Measurements from ENCODE around the gene PKNOX2. TPM values are rescaled to one million over a fixed set of nuclear protein-coding genes. Genes with fewer than 3 reads are reported as not detected.

The PKNOX2 gene
- total RNA-seq, 4 donors from 2014 or later = 1.5 to 8.2 (median 3.6) TPM

DNA sequence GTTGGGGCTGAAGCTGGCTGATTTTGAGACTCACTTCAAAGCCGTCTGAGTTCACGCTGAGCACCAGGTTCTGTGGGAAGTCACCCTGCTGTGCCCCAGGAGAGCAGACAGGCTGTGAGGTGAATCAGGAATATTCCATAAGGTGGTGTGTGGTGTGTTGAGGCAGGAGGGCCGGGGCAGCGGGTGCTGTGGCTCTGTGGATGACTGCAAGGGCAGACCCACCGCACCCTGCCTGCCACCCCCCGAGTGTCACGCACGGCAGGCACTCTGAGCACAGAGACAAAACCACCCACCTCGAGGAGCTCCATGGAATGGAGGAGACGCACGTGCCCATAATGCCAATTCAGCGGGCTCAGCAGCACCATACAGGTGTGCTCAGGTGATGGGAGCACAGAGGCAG, 147.8 kb downstream of the PKNOX2 start:
- H3K27me3 ChIP-seq = no peaks in the 10 kb centered on the region
- WGBS = 94% methylated on average over 11 of the region's 12 CpGs
- no peaks in the 10 kb centered on the region for H3K4me1 ChIP-seq
- no peak overlapping the region for H3K4me3 ChIP-seq
- no peaks in the 10 kb centered on the region for H3K36me3 ChIP-seq
- no peak for DNase-seq (ENCODE audit: low spot score in 2 of 2)
- H3K9me3 ChIP-seq = no peaks in the 10 kb centered on the region
- TF ChIP-seq, protein P1, sequence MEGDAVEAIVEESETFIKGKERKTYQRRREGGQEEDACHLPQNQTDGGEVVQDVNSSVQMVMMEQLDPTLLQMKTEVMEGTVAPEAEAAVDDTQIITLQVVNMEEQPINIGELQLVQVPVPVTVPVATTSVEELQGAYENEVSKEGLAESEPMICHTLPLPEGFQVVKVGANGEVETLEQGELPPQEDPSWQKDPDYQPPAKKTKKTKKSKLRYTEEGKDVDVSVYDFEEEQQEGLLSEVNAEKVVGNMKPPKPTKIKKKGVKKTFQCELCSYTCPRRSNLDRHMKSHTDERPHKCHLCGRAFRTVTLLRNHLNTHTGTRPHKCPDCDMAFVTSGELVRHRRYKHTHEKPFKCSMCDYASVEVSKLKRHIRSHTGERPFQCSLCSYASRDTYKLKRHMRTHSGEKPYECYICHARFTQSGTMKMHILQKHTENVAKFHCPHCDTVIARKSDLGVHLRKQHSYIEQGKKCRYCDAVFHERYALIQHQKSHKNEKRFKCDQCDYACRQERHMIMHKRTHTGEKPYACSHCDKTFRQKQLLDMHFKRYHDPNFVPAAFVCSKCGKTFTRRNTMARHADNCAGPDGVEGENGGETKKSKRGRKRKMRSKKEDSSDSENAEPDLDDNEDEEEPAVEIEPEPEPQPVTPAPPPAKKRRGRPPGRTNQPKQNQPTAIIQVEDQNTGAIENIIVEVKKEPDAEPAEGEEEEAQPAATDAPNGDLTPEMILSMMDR (IDR thresholded peaks at IDR 0.05) = no peak
- TF ChIP-seq EP300 (IDR thresholded peaks at IDR 0.05) (no peak), POLR2A (IDR thresholded peaks at IDR 0.05) (no peak), POLR2AphosphoS5 (IDR thresholded peaks at IDR 0.05) (no peak)
- H3K27ac ChIP-seq = no peak overlapping the region

DNA sequence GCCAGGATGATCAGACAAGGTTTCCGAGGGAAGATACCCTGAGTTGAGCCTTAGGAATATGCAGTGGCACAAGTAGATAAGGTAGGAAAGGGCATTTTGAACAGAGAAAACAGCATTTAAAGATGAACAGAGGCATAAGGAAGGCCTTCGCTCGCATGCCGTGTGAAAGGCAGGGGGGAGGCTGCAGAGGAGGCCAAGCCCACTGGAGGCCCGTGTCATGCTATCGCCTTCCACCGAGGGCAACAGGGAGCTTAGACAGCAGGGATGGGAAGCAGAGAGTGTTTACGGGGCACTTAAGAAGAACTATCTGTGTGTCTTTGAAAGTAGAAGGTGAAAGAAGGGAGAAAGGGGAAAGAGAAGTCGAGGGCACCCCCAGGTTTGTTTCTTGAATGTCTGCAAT, 148.3 kb downstream of the PKNOX2 start:
- Histone ChIP-seq H3K9me3 (no peaks in the 10 kb centered on the region), H3K4me3 (no peak overlapping the region), H3K36me3 (no peaks in the 10 kb centered on the region), H3K4me1 (no peaks in the 10 kb centered on the region), H3K27ac (no peak overlapping the region), H3K27me3 (no peaks in the 10 kb centered on the region)
- DNase-seq (ENCODE audit: low spot score in 2 of 2) = no peak
- 94% methylated on average over 9 of the region's 9 CpGs for WGBS
- TF ChIP-seq POLR2AphosphoS5 (IDR thresholded peaks at IDR 0.05) (no peak), POLR2A (IDR thresholded peaks at IDR 0.05) (no peak), EP300 (IDR thresholded peaks at IDR 0.05) (no peak)
- TF ChIP-seq, protein P1 (IDR thresholded peaks at IDR 0.05) = no peak

DNA sequence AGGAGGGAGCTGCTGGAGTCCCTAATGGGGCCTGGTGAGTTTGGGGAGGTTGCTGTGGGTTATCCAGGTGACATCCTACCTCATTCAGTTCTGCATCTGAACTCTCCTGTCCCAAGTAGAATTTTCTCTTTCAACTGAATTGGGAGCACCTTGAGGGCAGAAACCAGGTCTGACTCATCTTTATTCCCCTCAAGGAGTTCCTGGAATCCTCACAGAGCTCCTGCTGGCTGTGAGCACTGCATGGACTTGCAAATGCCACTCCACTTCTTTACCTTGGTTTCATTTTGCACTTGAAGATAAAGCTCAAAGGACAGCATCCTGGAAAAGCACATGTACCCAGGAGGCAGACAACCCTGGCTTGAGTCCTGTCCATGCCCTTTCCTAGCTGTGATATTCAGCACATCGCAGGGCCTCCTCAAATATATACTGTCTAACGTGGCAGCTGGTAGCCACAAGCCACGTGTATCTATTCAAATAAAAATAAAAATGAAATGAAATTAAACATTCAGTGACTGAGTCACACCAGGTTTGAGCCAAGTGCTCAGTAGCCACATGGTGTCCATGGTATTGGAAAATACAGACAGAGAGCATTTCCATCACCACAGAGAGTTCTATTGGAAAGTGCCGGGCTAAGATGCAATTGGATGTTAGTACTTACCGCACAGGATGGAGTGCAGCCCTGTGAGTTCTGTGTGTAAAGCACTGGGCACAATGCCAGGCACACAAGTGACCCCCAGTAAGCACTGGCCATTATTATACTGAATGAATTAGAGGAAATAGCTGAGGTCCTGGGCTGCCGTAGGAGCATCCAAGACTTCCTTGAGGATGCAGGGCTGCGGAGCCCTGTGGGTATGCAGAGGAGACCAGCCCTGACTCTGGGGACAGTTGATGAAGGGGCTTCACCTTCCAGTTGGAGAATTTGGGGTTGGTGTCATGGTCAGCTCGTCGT, 149.0 kb downstream of the PKNOX2 start:
- Histone ChIP-seq H3K36me3 (no peaks in the 10 kb centered on the region), H3K4me1 (no peaks in the 10 kb centered on the region), H3K27me3 (no peaks in the 10 kb centered on the region), H3K4me3 (no peak overlapping the region), H3K27ac (no peak overlapping the region), H3K9me3 (no peaks in the 10 kb centered on the region)
- no peak for TF ChIP-seq POLR2A (IDR thresholded peaks at IDR 0.05)
- TF ChIP-seq, protein P1 (IDR thresholded peaks at IDR 0.05) = no peak
- no peak for TF ChIP-seq EP300 (IDR thresholded peaks at IDR 0.05)
- no peak for TF ChIP-seq POLR2AphosphoS5 (IDR thresholded peaks at IDR 0.05)
- WGBS = 66% methylated on average over 8 of the region's 9 CpGs
- DNase-seq (ENCODE audit: low spot score in 2 of 2) = no peak

DNA sequence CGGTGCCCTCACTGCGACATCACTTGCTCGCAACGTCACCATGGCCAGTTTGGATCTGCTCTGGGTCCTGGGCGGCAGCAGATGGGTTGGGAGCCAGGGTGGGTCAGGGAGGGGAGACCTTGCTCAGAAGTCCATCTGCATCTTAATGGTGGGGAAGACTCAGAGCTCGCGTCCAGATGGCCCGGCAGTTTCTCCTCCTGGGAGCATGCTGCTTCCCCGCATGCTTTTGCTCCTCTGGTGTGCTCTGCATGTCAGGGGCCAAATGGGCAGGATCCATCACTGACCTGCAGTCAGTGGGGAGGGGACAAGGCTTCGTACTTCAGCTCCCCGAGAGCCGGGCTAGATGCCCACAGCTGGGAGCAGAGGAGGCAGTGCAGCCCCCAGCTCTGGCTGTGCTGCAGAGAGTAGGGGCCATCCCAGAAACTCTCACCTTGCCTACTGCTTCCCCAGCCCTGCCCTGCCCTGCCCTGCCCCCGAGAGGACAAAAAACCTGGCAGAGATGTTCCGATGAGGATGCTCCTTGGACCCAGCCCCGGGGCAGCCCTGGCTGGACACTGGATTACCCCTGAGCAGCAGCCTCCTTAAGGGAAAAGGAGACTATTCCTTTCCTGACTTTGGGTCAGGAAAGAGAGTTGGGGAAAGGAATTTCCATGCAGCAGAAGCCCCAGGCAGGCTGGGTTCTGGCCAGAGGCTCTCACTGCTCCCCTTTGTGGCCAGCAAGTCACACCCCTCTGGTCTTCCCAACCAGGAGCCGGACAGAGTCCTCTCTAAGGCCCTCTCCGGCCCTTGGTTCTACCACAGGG, 149.9 kb downstream of the PKNOX2 start:
- Histone ChIP-seq H3K36me3 (no peaks in the 10 kb centered on the region), H3K4me1 (no peaks in the 10 kb centered on the region), H3K27ac (no peak overlapping the region), H3K27me3 (no peaks in the 10 kb centered on the region), H3K4me3 (no peak overlapping the region), H3K9me3 (no peaks in the 10 kb centered on the region)
- TF ChIP-seq POLR2AphosphoS5 (IDR thresholded peaks at IDR 0.05) (no peak), POLR2A (IDR thresholded peaks at IDR 0.05) (no peak)
- DNase-seq (ENCODE audit: low spot score in 2 of 2) = no peak
- WGBS = 78% methylated on average over 11 of the region's 17 CpGs

DNA sequence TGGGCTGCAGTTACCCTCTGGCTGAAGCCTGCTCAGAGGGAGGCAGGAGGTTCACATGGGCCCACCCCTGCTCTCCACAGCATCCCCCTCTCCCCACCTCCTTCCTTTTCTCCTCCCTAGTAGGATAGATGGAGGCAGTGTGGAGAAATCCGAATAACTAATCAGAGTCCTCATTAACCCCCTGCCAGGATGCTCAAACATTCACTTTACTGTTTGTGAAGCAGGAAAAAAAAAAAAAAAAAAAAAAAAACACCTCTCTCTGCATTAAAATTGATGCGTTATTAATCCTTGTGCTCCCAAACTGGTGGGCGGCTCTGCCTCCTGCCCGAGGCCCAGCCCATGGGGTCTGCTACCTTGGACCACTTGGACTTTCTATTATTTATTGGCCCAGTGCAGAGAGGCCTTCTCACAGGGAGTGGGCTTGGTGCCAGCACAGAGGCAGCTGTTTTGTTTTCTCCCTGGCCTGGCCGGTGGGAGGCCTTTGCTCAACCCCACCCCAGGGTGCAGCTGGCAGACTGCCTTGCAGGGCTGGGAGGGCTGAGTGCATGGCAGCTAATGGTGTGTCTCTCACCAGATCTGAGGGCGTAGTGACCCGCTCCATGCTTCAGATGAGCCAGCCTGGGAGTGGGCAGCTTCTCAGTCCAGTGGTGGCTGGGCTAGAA, 150.7 kb downstream of the PKNOX2 start:
- H3K36me3 ChIP-seq = no peaks in the 10 kb centered on the region
- WGBS = 58% methylated on average over 5 of the region's 7 CpGs
- no peak overlapping the region for H3K27ac ChIP-seq
- no peaks in the 10 kb centered on the region for H3K27me3 ChIP-seq
- H3K4me3 ChIP-seq = no peak overlapping the region
- no peaks in the 10 kb centered on the region for H3K4me1 ChIP-seq
- DNase-seq (ENCODE audit: low spot score in 2 of 2) = no peak
- H3K9me3 ChIP-seq = no peaks in the 10 kb centered on the region
- TF ChIP-seq POLR2A (IDR thresholded peaks at IDR 0.05) (no peak), POLR2AphosphoS5 (IDR thresholded peaks at IDR 0.05) (no peak), EP300 (IDR thresholded peaks at IDR 0.05) (no peak)
- TF ChIP-seq, protein P1 (IDR thresholded peaks at IDR 0.05) = no peak

Data from suprapubic skin (tissue), 4 donors.